Inflammatory macrophage (primary cell): ENCODE data around the gene SLC38A3.

Experiments
- DNase-seq, 2 donors: peaks; one replicate each; pipeline ENCODE4 v3.0.0-alpha.2; 2020 to 2022

The SLC38A3 gene

DNA sequence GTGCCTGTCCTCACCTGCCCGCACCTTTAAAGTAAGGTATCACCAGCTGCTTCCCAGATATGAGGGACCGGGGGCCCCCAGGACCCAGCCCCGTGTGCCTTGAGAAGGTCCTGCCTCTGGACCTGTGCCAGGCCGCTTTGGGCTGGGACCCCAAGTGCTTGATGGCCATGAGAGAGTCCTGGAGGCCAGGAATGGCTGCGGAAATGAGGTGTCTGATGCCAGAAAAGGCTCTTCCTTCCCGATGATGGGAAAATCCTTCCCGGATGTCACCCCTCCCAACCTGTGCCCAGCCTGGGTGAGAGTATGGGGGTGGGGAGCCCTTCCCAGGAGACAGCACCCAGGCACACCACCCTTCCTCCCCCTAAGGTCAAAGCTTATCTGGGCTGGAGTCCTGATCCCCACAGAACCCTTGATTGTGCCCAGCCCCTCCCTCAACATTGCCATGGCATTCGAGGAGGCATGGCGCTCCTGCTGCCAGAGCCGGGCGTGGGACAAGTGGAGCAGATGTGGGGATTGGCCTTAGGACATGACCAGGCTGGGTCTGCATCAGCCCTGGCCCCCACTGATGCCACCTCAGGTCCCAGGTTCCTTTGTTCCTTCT is 35.7 kb upstream of the SLC38A3 start:
- no peak for DNase-seq

DNA sequence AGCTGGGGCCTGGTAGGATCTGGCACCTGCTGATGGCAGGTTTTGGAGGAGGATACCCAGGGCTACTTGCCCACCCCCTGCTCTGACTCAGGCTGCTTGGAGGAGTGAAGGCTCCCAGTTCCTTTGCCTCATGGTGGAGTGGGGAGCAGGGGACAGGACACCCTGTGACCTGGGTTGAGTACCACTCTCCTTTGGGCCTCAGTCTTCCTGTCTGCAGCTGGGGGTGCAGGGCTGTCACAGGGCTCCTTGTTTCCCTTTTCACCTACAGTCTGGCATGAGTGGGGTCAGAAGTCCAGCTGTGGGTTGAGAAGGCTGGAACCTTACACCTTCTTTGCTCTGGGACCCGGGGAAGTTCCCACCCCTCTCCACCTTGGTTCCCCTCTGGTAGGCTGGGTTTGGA is 35.2 kb upstream of the SLC38A3 start:
- no peak for DNase-seq

DNA sequence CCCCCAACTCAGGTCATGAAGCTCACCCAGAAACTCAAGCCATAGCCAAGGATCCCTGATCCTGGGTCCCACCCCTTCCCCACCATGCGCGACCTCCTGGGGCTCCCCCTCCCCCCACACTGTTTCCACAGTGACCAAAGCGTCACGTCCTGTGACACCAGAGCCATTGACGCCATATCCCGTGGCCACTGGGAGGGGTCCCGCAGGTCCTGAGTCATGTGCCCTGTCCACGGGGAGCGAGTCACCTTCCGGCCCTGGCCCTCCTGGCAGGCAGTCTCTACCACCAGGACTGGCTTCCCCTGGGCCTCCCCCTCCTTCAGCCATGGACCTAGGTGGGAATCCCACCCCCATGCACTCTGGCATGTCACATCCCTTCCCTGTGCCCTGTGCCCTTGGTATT is 34.4 kb upstream of the SLC38A3 start:
- peak in 1 of 2 donors; percentile 24 for DNase-seq

DNA sequence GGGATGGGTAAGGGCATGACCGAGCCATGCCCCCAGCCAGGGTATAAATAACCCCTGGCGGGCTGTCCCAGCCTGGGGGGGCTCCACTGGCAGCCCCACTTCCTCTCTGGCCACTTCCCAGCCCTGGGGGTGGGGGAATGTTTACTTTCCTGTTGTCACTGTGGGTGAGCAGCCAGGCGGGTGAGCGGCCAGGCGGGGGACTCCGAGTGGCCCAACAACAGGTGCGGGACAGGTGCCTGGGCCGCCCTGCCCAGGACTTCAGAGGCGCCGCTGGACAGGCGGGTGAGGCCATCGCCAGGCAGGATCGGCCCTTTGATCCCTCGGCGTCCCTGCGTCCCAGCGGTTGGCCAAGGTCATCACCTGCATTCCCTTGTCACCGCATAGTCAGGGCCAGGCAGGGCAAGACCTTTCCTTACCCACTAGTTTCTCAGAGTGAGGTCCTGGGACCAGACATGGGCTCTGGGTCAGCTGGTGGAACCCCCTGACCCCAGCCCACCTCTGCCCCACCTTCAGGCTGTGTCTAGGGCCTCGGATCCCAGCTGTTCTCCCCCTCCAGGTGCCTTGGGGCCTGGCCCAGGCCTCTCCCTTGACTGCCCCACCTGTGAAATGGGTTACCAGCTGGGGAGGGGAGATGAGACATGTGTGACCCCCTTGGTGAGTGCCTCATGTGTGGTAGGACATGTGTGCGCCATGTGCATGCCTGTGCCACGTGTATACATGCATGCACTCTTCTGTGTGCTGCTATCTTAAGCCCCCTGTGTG is 33.4 kb upstream of the SLC38A3 start:
- no peak for DNase-seq

DNA sequence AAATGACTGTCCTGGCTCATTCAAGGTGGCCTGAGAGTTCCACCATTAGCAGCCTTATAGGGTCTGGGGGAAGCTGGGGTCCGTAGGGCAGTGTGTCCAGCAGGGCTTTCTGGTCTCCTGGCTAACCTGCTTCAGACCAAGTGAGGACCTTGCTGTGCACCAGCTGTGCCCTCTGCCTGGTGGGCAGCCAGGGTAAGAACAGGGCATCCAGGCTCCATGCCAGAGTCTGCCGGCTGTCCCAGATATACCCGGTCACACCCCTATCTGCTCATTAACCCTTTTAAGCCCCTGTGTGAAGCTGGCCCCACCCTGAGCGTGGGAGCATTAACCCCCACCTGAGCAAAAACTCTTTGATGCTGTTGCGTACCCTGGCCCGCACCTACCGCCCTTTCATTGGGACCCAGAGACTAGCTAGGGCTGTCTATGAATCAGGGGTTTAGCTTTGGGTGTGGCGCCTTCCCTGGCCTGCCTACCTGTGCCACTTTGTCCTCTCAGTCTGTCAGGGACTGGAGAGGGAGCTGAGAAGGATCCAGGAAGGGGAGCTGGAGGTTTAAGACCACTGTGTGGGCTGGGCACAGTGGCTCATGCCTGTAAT is 32.3 kb upstream of the SLC38A3 start:
- no peak for DNase-seq

DNA sequence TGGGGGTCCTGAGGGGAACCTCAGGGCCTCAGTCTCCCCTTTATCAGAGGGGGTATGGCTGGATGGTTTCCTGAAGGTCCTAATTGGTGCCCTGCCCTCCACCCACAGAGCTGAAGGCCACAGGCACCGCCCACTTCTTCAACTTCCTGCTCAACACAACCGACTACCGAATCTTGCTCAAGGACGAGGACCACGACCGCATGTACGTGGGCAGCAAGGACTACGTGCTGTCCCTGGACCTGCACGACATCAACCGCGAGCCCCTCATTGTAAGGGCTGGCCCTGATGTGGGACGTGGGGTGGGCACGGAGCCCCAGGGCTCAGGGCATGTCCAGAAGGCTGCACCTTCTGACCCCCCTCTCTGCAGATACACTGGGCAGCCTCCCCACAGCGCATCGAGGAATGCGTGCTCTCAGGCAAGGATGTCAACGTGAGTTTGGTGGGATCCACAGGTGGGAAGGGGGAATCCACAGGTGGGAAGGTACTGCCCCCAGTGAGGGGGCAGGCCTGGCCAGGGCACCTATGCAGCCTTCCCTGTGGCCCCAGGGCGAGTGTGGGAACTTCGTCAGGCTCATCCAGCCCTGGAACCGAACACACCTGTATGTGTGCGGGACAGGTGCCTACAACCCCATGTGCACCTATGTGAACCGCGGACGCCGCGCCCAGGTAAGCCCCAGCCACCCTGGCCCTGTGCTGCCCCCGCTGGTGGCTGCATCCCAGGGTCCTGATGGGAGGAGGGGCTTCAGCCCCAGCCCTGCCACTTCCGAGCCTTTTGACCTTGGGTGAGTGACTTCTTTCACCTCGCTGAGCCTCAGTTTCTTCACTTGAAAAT is 31.2 kb upstream of the SLC38A3 start:
- peak; percentile 65 to 87 for DNase-seq

DNA sequence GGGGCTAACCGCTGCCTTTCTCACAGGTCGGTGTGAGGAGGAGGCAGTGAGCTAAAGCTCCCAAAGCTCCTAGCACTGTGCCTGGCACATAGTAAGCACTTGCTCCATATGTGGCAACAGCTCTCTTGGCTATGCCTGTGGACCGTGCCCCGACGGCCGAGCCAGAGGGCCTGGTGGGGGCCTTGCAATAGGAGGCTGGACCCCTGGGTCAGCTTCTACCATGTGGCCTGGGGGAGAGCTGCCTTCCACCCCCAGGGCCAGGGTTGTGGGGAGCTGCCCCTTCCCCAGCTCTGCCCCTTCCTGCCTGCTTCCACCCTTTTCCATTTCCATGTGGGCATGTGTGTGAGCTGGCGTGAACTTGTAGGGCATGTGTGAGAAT is 30.6 kb upstream of the SLC38A3 start:
- no peak for DNase-seq

DNA sequence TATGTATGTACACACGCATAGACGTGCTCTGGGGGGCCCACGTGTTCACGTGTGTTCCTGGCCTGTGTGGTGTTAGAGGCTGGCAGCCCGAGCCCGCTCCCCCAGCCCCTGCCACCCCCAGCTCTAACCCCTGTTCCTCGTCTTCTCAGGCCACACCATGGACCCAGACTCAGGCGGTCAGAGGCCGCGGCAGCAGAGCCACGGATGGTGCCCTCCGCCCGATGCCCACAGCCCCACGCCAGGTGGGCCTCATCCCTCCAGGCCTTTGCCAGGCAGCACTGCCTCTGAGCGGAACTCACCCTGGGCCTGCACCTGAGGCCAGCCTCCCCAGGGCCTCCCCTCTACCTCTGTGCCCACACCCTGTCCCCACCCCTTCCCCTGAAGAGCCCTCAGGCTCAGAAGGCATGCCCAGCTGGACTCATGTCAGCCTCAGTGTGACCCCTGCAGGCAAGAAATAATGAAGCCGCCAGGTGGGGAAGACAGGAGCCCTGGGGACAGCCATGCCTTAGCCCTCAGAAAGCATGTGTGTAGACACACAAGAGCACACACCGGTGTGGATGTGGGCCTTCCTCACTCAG is 30.0 kb upstream of the SLC38A3 start:
- no peak for DNase-seq

DNA sequence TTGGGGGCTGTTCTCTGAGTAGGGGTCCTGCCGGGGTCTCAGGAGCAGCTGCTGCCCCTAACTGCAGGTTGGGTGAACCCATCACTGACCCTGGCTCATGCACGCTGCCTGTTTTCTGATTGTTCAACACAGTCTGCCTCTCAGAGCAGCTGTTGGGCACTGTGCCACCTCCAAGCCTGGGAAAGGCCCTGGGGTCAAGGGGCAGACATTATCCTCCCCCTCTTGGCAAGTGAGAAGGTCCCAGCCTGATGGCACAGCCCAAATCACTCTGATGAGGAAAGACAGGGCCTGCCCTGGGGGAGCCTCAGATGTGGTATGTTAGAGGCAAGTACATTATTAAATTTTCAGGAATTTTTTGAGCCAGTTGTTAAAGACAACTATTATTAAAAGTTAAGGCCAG is 27.7 kb upstream of the SLC38A3 start:
- no peak for DNase-seq

DNA sequence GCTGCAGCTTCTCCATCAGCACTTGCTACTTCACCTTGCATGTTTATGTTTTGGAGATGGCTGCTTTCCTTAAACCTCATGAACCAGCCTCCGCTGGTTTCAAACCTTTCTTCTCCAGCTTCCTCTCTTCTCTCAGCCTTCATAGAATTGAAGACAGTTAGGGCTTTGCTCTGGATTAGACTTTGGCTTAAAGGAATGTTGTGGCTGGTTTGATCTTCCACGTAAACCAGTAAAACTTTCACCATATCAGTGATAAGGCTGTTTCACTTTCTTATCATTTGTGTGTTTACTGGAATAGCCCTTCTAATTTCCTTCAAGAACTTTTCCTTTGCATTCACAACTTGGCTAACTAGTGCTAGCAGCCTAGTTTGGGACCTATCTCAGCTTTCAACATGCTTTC is 25.4 kb upstream of the SLC38A3 start:
- DNase-seq, result no peak

DNA sequence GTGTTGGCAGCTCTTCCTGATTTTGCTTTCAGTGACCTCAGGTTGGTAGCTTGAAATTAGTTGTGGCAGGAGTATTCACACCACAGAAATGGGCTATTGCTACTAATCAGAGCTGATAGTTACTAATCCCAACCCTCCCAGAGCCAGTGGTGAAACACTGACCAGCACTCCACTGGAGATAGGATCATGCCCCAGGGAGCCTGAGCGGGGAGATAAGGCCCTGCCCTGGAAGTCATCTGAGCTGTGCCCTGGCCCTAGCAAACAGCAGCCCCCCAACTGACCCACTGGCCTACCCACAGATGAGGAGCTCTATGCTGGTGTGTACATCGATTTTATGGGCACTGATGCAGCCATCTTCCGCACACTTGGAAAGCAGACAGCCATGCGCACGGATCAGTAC is 23.1 kb upstream of the SLC38A3 start:
- DNase-seq, result no peak

DNA sequence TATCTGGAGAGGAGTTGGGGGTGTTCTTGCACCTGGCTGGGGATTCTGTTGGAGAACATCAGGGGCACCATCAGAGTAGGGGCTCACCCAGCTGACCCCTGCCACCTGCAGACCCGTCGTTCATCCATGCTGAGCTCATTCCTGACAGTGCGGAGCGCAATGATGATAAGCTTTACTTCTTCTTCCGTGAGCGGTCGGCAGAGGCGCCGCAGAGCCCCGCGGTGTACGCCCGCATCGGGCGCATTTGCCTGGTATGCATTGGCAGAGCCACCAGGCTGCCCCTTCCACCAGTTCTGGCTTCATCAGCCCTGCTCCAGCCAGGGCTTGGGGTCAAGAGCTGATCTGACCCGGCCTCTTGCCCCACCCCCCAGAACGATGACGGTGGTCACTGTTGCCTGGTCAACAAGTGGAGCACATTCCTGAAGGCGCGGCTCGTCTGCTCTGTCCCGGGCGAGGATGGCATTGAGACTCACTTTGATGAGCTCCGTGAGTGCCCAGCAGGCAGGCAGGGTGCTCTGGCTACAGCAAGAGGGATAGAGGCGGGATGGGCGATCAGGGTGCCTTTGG is 22.5 kb upstream of the SLC38A3 start:
- DNase-seq, result no peak

DNA sequence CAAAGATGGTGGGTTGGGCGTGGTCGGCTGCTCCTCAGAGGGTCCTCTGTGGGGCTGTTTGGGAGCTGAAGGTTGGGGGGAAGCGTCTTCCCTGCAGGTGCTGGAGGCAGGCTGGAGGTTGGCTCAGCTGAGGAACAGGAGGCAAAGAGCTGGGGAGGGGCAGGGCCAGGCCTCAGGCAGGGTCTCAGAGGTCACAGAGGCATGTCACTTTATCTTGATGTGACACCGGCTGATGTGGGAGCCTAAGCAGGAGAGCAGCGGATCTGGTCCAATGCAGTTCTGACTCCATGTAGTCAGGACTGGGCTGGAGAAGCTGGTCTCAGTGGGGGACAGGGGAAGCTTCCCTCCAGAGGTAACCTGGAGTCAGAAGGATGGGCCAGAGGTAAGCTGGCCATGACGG is 21.3 kb upstream of the SLC38A3 start:
- no peak for DNase-seq

DNA sequence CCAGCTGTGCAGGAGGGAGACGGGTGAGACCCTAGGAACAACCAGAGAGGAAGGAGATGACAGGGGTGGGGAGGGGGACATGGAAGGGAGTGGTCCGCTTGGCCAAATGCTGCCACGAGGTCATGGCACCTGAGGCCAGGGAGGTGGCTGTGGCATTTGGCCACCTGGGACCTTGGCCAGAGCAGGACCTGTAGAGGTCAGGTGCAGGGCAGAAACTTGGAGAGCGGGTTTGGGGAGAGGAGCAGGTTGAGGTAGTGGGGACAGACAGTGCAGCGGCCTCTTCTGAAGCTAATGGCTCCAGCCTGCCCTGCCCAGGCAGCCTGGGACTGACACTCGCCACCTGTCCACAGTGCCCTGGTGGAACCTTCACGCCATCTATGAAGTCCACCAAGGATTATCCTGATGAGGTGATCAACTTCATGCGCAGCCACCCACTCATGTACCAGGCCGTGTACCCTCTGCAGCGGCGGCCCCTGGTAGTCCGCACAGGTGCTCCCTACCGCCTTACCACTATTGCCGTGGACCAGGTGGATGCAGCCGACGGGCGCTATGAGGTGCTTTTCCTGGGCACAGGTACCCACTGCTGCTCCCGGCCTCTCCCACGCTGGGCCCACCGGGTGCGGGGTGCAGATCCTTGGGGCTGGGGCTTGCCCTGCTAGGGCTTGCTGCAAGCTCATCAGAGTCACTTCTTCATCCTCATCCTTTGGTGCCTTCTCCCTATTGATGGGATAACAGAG is 20.7 kb upstream of the SLC38A3 start:
- DNase-seq, result no peak

DNA sequence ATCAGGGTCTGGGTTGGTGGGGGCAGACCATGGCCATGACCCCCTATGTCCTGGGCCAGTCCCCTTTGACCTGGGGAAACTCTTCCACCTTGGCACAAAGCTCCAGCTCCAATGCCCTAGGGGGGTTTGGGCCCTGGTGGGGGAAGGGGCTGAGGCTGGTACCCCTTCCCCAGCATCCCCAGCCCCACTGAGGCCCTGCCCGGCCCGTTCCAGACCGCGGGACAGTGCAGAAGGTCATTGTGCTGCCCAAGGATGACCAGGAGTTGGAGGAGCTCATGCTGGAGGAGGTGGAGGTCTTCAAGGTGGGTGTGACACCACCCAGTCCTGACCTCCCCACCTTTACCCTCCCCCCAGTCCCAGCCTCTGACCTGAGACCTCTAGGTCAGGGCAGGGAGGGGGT is 19.8 kb upstream of the SLC38A3 start:
- no peak for DNase-seq

DNA sequence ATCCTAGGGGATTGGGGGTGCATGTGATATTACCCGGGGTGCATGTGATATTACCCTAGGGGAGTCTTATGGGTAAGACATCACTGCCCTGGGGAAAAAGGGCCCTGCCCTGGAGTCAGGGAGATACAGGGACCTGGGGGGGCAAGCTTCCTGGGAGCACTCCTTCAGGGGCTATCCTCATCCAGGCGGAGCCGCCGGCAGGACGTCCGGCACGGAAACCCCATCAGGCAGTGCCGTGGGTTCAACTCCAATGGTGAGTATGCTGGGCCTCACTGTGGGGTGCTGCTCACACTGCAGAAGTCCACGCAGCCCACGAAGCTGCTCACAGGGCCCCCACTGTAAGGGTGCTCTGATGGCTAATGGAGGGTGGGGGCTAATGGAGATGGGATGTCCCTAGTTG is 19.0 kb upstream of the SLC38A3 start:
- no peak for DNase-seq

DNA sequence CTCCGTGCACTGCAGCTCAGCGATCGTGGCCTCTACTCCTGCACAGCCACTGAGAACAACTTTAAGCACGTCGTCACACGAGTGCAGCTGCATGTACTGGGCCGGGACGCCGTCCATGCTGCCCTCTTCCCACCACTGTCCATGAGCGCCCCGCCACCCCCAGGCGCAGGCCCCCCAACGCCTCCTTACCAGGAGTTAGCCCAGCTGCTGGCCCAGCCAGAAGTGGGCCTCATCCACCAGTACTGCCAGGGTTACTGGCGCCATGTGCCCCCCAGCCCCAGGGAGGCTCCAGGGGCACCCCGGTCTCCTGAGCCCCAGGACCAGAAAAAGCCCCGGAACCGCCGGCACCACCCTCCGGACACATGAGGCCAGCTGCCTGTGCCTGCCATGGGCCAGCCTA is 17.3 kb upstream of the SLC38A3 start:
- DNase-seq, result no peak

DNA sequence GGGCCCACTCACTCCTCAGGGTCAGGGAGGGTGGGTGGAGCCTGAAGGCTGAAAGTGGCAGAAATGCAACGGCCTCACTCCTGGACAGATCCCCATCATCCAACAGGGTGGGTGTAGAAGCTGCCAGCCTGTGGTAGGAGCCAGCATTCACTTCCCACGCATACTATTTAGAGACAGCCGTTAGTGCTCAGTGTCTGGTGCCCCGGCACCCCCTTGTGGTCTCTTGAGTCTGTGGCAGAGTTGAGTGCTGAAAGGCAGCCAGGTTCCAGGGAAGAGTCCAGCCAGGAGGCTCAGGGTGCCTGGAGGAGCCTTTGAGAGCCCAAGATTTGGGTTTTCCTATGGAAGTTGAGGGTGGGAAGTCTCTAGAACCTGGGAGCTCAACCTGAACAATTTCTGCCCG is 15.8 kb upstream of the SLC38A3 start:
- peak; percentile 72 to 87 for DNase-seq

DNA sequence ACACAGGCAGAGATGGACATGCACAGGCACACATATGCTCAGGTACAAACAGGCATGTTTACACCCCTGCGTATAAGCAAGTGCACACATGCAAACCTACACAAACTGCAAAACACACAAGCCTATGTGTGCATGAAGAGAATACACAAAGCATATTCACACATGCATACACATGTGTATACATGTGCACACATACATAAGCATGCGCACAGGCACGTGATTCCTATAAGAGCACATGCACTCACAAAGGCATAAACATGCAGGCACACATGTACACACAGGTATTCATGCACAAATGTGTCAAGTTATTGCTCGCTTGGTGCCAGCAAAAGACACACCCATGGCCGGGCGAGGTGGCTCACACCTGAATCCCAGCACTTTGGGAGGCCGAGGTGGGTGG is 15.1 kb upstream of the SLC38A3 start:
- no peak for DNase-seq

DNA sequence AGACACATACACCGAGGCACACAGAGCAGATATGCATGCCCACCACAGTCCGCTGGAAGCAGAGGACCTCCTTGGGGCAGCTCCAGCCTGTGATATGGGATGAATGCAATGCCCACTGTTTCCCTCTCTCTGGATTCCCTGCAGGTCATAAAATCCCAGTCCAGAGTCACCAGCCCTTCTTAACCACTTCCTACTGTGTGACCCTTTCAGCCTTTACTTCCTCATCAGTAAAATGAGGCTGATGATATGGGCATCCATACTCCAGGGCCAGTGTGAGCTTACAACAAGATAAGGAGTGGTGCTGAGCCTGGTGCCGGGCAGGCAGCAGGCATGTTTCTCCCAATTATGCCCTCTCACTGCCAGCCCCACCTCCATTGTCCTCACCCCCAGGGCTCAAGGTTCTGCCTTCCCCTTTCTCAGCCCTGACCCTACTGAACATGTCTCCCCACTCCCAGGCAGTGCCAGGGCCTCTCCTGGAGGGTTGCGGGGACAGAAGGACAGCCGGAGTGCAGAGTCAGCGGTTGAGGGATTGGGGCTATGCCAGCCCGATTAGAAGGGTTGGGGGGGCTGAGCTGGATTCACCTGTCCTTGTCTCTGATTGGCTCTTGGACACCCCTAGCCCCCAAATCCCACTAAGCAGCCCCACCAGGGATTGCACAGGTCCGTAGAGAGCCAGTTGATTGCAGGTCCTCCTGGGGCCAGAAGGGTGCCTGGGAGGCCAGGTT is 14.0 kb upstream of the SLC38A3 start, which contains the start of gene GNAT1:
GNAT1 (plus strand) TSS at position 675 of the 725 bp plus-strand sequence. CDS start 116 bp downstream, outside the sequence.
- DNase-seq, result peak; percentile 46 to 57

DNA sequence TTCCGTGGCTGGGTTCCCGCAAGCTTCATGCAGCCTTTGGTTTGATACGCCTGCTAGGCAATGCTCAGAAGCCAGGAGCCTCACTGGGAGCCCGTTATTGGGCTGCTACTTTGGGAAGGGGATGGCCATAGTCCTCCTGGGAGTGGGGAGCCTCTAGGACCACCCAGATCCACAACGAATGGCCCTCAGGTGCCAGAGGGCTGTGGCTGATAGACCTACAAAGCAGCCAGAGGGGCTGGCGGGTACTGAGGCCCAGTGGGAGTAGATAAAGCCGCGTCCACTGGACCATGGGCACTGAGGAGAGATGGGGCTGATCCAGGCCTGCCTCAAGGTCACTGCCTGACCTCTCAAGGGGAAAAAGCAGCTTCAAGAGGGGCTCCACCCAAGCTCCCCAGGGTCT is 12.9 kb upstream of the SLC38A3 start:
- DNase-seq, result no peak
